H1 (cell line): ENCODE measurements around the gene TMEM97. TPM values are rescaled to one million over a fixed set of nuclear protein-coding genes. Genes with fewer than 3 reads are reported as not detected.

Source experiments
- ASH2L ChIP-seq: fragments of 200-600, 300-600 bp; sonication (generic); IDR thresholded peaks from one replicate; pipeline ENCODE4 v1.7.1; 2017; ENCODE audit warnings: low read length
- BCL11A ChIP-seq, 2 experiments: IDR thresholded peaks; one replicate each; pipeline ENCODE4 v1.6.1; 2011; ENCODE audit warnings: low read depth in 2 of 2, low read length in 2 of 2, mild to moderate bottlenecking in 2 of 2
- BRCA1 ChIP-seq: IDR thresholded peaks from 2 replicates; pipeline ENCODE4 v1.6.1; 2012; ENCODE audit warnings: low read depth, low read length, improper control_type of control experiment
- CBX8 ChIP-seq: fragments of 300-800, 300-1000 bp; sonication (generic); IDR thresholded peaks from 2 replicates; pipeline ENCODE4 v1.7.1; 2016; ENCODE audit warnings: low read depth, low read length, borderline replicate concordance
- CREB1 ChIP-seq: IDR thresholded peaks from 2 replicates; pipeline ENCODE4 v1.6.1; 2012; ENCODE audit warnings: inconsistent platforms
- NRF1 ChIP-seq: IDR thresholded peaks from 2 replicates; pipeline ENCODE4 v1.6.1; 2011; ENCODE audit warnings: mild to moderate bottlenecking, low read depth, low read length, improper control_type of control experiment
- RBBP5 ChIP-seq: IDR thresholded peaks from 2 replicates; pipeline ENCODE4 v1.7.1; 2012; ENCODE audit warnings: low read depth, mild to moderate bottlenecking, inconsistent platforms, low read length, moderate library complexity, borderline replicate concordance
- polyA plus RNA-seq, 7 experiments: library from polyadenylated mRNA; depleted of rRNA in 3 of 7; stranded (reverse) in 5 of 7; unstranded in 2 of 7; fragments of >200 nt in 5 of 7; fragments of 200-250 nt in 2 of 7; gene quantifications; 1 replicate in 5 of 7; 2 replicates in 1 of 7; 4 replicates in 1 of 7; pipeline versions ENCODE4 v1.2.1 to v1.2.3, GENCODE V29; 2011 to 2013; ENCODE audit warnings: missing spikeins in 2 of 7, mixed read lengths in 2 of 7
- total RNA-seq: library from RNA; stranded (reverse); fragmentation: NEBNext Ultra II Directional; extraction: Animal tissue kit (Norgen Biotek cat#: 25700); gene quantifications from 2 replicates; pipeline ENCODE4 v1.2.1, GENCODE V29; 2021
- TF ChIP-seq, protein P1 (sequence below): fragments of 300-600 bp; sonication (generic); IDR thresholded peaks from 2 replicates; pipeline ENCODE4 v1.7.1; 2012; ENCODE audit warnings: low read length, moderate library complexity, mild to moderate bottlenecking, inconsistent platforms; ENCODE audit not compliant: insufficient replicate concordance

Gene TMEM97
- total and polyA plus RNA-seq, 2 of the 8 experiments (the other 6 are each of a cell fraction or from before 2014, with no cell fraction given): 126 to 130 TPM

DNA sequence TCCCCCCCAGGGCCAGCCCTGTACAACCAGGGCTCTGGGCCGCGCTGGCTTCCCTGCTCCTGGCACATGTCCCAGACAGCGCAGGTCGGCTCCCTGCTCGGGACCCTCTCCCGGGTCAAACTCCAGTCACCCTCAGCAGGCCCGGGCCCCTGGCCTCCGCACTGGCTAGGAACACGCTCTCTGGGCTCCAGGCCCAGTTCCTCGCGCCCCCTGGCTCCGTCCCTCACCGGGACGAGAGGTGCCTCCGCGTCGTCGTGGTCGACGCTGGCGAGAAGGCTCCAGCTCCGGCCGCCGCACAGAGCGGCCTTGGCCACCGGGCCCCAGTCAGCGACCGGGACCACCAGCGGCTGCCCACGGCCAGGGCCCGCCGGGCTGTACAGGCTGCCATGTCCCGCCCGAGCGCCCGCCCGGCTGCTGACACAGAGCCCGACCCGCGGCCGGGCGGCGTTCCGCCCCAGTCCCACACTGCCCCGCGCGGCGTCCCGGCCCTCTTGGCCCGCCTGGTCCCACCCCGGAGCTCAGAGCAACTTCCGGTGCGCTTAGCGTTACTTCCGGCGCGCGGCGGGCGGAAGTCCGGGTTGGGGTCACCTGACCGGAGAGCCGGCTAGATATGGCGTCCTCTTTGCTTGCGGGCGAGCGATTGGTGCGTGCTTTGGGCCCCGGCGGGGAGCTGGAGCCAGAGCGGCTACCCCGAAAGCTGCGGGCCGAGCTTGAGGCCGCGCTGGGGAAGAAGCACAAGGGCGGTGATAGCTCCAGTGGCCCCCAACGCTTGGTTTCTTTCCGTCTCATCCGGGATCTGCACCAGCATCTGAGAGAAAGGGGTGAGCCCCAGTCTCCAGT is 38.3 kb downstream of the TMEM97 start, which contains the start of gene POLDIP2 (continued):
- TF ChIP-seq, protein P1, sequence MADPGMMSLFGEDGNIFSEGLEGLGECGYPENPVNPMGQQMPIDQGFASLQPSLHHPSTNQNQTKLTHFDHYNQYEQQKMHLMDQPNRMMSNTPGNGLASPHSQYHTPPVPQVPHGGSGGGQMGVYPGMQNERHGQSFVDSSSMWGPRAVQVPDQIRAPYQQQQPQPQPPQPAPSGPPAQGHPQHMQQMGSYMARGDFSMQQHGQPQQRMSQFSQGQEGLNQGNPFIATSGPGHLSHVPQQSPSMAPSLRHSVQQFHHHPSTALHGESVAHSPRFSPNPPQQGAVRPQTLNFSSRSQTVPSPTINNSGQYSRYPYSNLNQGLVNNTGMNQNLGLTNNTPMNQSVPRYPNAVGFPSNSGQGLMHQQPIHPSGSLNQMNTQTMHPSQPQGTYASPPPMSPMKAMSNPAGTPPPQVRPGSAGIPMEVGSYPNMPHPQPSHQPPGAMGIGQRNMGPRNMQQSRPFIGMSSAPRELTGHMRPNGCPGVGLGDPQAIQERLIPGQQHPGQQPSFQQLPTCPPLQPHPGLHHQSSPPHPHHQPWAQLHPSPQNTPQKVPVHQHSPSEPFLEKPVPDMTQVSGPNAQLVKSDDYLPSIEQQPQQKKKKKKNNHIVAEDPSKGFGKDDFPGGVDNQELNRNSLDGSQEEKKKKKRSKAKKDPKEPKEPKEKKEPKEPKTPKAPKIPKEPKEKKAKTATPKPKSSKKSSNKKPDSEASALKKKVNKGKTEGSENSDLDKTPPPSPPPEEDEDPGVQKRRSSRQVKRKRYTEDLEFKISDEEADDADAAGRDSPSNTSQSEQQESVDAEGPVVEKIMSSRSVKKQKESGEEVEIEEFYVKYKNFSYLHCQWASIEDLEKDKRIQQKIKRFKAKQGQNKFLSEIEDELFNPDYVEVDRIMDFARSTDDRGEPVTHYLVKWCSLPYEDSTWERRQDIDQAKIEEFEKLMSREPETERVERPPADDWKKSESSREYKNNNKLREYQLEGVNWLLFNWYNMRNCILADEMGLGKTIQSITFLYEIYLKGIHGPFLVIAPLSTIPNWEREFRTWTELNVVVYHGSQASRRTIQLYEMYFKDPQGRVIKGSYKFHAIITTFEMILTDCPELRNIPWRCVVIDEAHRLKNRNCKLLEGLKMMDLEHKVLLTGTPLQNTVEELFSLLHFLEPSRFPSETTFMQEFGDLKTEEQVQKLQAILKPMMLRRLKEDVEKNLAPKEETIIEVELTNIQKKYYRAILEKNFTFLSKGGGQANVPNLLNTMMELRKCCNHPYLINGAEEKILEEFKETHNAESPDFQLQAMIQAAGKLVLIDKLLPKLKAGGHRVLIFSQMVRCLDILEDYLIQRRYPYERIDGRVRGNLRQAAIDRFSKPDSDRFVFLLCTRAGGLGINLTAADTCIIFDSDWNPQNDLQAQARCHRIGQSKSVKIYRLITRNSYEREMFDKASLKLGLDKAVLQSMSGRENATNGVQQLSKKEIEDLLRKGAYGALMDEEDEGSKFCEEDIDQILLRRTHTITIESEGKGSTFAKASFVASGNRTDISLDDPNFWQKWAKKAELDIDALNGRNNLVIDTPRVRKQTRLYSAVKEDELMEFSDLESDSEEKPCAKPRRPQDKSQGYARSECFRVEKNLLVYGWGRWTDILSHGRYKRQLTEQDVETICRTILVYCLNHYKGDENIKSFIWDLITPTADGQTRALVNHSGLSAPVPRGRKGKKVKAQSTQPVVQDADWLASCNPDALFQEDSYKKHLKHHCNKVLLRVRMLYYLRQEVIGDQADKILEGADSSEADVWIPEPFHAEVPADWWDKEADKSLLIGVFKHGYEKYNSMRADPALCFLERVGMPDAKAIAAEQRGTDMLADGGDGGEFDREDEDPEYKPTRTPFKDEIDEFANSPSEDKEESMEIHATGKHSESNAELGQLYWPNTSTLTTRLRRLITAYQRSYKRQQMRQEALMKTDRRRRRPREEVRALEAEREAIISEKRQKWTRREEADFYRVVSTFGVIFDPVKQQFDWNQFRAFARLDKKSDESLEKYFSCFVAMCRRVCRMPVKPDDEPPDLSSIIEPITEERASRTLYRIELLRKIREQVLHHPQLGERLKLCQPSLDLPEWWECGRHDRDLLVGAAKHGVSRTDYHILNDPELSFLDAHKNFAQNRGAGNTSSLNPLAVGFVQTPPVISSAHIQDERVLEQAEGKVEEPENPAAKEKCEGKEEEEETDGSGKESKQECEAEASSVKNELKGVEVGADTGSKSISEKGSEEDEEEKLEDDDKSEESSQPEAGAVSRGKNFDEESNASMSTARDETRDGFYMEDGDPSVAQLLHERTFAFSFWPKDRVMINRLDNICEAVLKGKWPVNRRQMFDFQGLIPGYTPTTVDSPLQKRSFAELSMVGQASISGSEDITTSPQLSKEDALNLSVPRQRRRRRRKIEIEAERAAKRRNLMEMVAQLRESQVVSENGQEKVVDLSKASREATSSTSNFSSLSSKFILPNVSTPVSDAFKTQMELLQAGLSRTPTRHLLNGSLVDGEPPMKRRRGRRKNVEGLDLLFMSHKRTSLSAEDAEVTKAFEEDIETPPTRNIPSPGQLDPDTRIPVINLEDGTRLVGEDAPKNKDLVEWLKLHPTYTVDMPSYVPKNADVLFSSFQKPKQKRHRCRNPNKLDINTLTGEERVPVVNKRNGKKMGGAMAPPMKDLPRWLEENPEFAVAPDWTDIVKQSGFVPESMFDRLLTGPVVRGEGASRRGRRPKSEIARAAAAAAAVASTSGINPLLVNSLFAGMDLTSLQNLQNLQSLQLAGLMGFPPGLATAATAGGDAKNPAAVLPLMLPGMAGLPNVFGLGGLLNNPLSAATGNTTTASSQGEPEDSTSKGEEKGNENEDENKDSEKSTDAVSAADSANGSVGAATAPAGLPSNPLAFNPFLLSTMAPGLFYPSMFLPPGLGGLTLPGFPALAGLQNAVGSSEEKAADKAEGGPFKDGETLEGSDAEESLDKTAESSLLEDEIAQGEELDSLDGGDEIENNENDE: no peak
- TF ChIP-seq BCL11A (IDR thresholded peaks at IDR 0.05; ENCODE audit: low read depth in 2 of 2, low read length in 2 of 2) (no peak), BRCA1 (no peak), ASH2L (peak; percentile 48), CBX8 (no peak), CREB1 (peak; percentile 81), NRF1 (no peak), RBBP5 (0 out of 2 replicates have a peak, but pooled peaks have one; percentile 59)
